Measurements from ENCODE around the gene TMEM250.

TMEM250 gene

GRCh38 chr9:136075881-136076678 is 42.6 kb downstream of the TMEM250 start:
- ChIA-PET CTCF (no interaction called here), POLR2A (no interaction called here)
- TF ChIP-seq CTBP1 (IDR thresholded peaks at IDR 0.05; ENCODE audit: borderline replicate concordance) (no peak), FOXA1 (IDR thresholded peaks at IDR 0.05) (no peak), L3MBTL2 (conservative IDR thresholded peaks at IDR 0.05) (no peak), SP1 (IDR thresholded peaks at IDR 0.05) (no peak), SUZ12 (IDR thresholded peaks at IDR 0.05) (no peak), BHLHE40 (IDR thresholded peaks at IDR 0.05; ENCODE audit: borderline replicate concordance) (no peak), ZNF384 (IDR thresholded peaks at IDR 0.05) (no peak), LEF1 (IDR thresholded peaks at IDR 0.05; ENCODE audit: borderline replicate concordance) (no peak), FOXK2 (IDR thresholded peaks at IDR 0.05) (no peak), FOXM1 (IDR thresholded peaks at IDR 0.05; ENCODE audit: borderline replicate concordance) (no peak), ELF4 (IDR thresholded peaks at IDR 0.05) (no peak), ARNT (IDR thresholded peaks at IDR 0.05) (no peak), PKNOX1 (IDR thresholded peaks at IDR 0.05) (no peak), NFRKB (IDR thresholded peaks at IDR 0.05) (no peak), HDGF (IDR thresholded peaks at IDR 0.05; ENCODE audit: borderline replicate concordance) (no peak), TARDBP (IDR thresholded peaks at IDR 0.05) (no peak)
- DNase-seq (ENCODE audit: extremely low spot score), result no peak

GRCh38 chr9:136075134-136075841 is 43.4 kb downstream of the TMEM250 start:
- POLR2A ChIA-PET, result no interaction called here
- TF ChIP-seq SP1 (IDR thresholded peaks at IDR 0.05), result no peak
- no peak for TF ChIP-seq BHLHE40 (IDR thresholded peaks at IDR 0.05; ENCODE audit: borderline replicate concordance)
- TF ChIP-seq LEF1 (IDR thresholded peaks at IDR 0.05; ENCODE audit: borderline replicate concordance), result no peak
- no peak for TF ChIP-seq FOXA1 (IDR thresholded peaks at IDR 0.05)
- no peak for TF ChIP-seq ELF4 (IDR thresholded peaks at IDR 0.05)
- TF ChIP-seq TARDBP (IDR thresholded peaks at IDR 0.05), result no peak
- TF ChIP-seq FOXK2 (IDR thresholded peaks at IDR 0.05), result no peak
- TF ChIP-seq SUZ12 (IDR thresholded peaks at IDR 0.05), result no peak
- no peak for TF ChIP-seq NFRKB (IDR thresholded peaks at IDR 0.05)
- no peak for TF ChIP-seq CTBP1 (IDR thresholded peaks at IDR 0.05; ENCODE audit: borderline replicate concordance)
- TF ChIP-seq FOXM1 (IDR thresholded peaks at IDR 0.05; ENCODE audit: borderline replicate concordance), result no peak
- no peak for TF ChIP-seq HDGF (IDR thresholded peaks at IDR 0.05; ENCODE audit: borderline replicate concordance)
- CTCF ChIA-PET, result no interaction called here
- no peak for DNase-seq (ENCODE audit: extremely low spot score)

GRCh38 chr9:136074706-136075105 is 44.0 kb downstream of the TMEM250 start:
- DNase-seq (ENCODE audit: extremely low spot score), result no peak
- TF ChIP-seq SP1 (IDR thresholded peaks at IDR 0.05) (no peak), FOXM1 (IDR thresholded peaks at IDR 0.05; ENCODE audit: borderline replicate concordance) (no peak), ZNF384 (IDR thresholded peaks at IDR 0.05) (no peak), LEF1 (IDR thresholded peaks at IDR 0.05; ENCODE audit: borderline replicate concordance) (no peak), TARDBP (IDR thresholded peaks at IDR 0.05) (no peak), FOXA1 (IDR thresholded peaks at IDR 0.05) (no peak), FOXK2 (IDR thresholded peaks at IDR 0.05) (no peak), SUZ12 (IDR thresholded peaks at IDR 0.05) (no peak), HDGF (IDR thresholded peaks at IDR 0.05; ENCODE audit: borderline replicate concordance) (no peak), ELF4 (IDR thresholded peaks at IDR 0.05) (no peak), PKNOX1 (IDR thresholded peaks at IDR 0.05) (no peak)
- POLR2A ChIA-PET, result no interaction called here
- CTCF ChIA-PET, result no interaction called here

Data from HEK293T (cell line).